PC-3 (cell line): ENCODE results near the gene CCDC171.

Experiments used
- EZH2 ChIP-seq: fragments of 300-600 bp; sonication (generic); IDR thresholded peaks from one replicate; pipeline ENCODE4 v1.6.1; 2017; ENCODE audit warnings: antibody characterized with exemption, mild to moderate bottlenecking, low read length; ENCODE audit not compliant: unreplicated experiment
- TF ChIP-seq, protein P1 (sequence below): fragments of 300-600 bp; sonication (generic); conservative IDR thresholded peaks from 2 replicates; pipeline ENCODE4 v1.5.1; 2017; ENCODE audit warnings: antibody characterized with exemption, low read depth, mild to moderate bottlenecking, low read length

- TF ChIP-seq, protein P1, sequence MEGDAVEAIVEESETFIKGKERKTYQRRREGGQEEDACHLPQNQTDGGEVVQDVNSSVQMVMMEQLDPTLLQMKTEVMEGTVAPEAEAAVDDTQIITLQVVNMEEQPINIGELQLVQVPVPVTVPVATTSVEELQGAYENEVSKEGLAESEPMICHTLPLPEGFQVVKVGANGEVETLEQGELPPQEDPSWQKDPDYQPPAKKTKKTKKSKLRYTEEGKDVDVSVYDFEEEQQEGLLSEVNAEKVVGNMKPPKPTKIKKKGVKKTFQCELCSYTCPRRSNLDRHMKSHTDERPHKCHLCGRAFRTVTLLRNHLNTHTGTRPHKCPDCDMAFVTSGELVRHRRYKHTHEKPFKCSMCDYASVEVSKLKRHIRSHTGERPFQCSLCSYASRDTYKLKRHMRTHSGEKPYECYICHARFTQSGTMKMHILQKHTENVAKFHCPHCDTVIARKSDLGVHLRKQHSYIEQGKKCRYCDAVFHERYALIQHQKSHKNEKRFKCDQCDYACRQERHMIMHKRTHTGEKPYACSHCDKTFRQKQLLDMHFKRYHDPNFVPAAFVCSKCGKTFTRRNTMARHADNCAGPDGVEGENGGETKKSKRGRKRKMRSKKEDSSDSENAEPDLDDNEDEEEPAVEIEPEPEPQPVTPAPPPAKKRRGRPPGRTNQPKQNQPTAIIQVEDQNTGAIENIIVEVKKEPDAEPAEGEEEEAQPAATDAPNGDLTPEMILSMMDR, result no peak
- no peak for TF ChIP-seq EZH2
Observed at GRCh38 chr9:15755660-15756059, 202.8 kb downstream of the CCDC171 start.
